Chondrocyte (in vitro differentiated cells): ENCODE measurements around the gene PLEKHO1. TPM values are rescaled to one million over a fixed set of nuclear protein-coding genes. Genes with fewer than 3 reads are reported as not detected.
A peak's percentile ranks its signal among the peaks of the same experiment; 100 is the strongest.

Experiments
- DNase-seq: peaks from one replicate; pipeline ENCODE4 v3.0.0; 2021; ENCODE audit warnings: mixed read lengths, low spot score
- H3K27ac Mint-ChIP-seq: one replicate; pipeline ENCODE4 v1.8.0; 2021; ENCODE audit warnings: mild to moderate bottlenecking, moderate library complexity, mixed read lengths; ENCODE audit not compliant: unreplicated experiment
- H3K27me3 Mint-ChIP-seq: 2 replicates; pipeline ENCODE4 v1.8.0; 2021; ENCODE audit warnings: low read depth, mixed read lengths
- H3K36me3 Mint-ChIP-seq: 2 replicates; pipeline ENCODE4 v1.8.0; 2021; ENCODE audit warnings: low read depth, mixed read lengths
- H3K4me1 Mint-ChIP-seq: 2 replicates; pipeline ENCODE4 v1.8.0; 2021; ENCODE audit warnings: low read depth, mild to moderate bottlenecking, mixed read lengths
- H3K4me3 Mint-ChIP-seq: one replicate; pipeline ENCODE4 v1.8.0; 2021; ENCODE audit warnings: mild to moderate bottlenecking, moderate library complexity, mixed read lengths; ENCODE audit not compliant: unreplicated experiment
- H3K9me3 Mint-ChIP-seq: 2 replicates; pipeline ENCODE4 v1.8.0; 2021; ENCODE audit warnings: low read depth, mixed read lengths
- CTCF ChIP-seq: fragments of 200-600 bp; sonication (generic); IDR thresholded peaks from 2 replicates; pipeline ENCODE4 v1.5.0; 2021; ENCODE audit warnings: antibody characterized with exemption, mild to moderate bottlenecking, moderate library complexity
- total RNA-seq: library from RNA; stranded (reverse); gene quantifications from 3 replicates; pipeline ENCODE4 v1.2.1, GENCODE V29; 2021

Gene PLEKHO1
- total RNA-seq, 1 donor from 2014 or later, result 52.5 TPM

- no peak overlapping the region for H3K4me3 Mint-ChIP-seq
- no peaks in the 10 kb centered on the region for H3K9me3 Mint-ChIP-seq
- H3K27ac Mint-ChIP-seq, result peak overlapping the region; percentile 57
- no peak for TF ChIP-seq CTCF
- H3K4me1 Mint-ChIP-seq, result peaks cover 63% of the 10 kb centered on the region
- peaks cover 43% of the 10 kb centered on the region for H3K36me3 Mint-ChIP-seq
- H3K27me3 Mint-ChIP-seq, result no peaks in the 10 kb centered on the region
- no peak for DNase-seq
These were observed 5.8 kb downstream of the PLEKHO1 start for GRCh38 chr1:150155413-150156071.

- Mint-ChIP-seq H3K27ac (peak overlapping the region; percentile 38), H3K4me3 (no peak overlapping the region), H3K27me3 (no peaks in the 10 kb centered on the region), H3K9me3 (no peaks in the 10 kb centered on the region), H3K36me3 (peaks cover 39% of the 10 kb centered on the region), H3K4me1 (peaks cover 66% of the 10 kb centered on the region)
- no peak for TF ChIP-seq CTCF
- no peak for DNase-seq
These were observed 7.3 kb downstream of the PLEKHO1 start for GRCh38 chr1:150156868-150157603.

GRCh38 chr1:150159550-150159949, 9.8 kb downstream of the PLEKHO1 start:
- Mint-ChIP-seq H3K9me3 (no peaks in the 10 kb centered on the region), H3K27ac (peak overlapping the region; percentile 68), H3K4me3 (no peak overlapping the region), H3K36me3 (peaks cover 28% of the 10 kb centered on the region), H3K27me3 (no peaks in the 10 kb centered on the region), H3K4me1 (peaks cover 67% of the 10 kb centered on the region)
- TF ChIP-seq CTCF, result no peak
- no peak for DNase-seq

DNA sequence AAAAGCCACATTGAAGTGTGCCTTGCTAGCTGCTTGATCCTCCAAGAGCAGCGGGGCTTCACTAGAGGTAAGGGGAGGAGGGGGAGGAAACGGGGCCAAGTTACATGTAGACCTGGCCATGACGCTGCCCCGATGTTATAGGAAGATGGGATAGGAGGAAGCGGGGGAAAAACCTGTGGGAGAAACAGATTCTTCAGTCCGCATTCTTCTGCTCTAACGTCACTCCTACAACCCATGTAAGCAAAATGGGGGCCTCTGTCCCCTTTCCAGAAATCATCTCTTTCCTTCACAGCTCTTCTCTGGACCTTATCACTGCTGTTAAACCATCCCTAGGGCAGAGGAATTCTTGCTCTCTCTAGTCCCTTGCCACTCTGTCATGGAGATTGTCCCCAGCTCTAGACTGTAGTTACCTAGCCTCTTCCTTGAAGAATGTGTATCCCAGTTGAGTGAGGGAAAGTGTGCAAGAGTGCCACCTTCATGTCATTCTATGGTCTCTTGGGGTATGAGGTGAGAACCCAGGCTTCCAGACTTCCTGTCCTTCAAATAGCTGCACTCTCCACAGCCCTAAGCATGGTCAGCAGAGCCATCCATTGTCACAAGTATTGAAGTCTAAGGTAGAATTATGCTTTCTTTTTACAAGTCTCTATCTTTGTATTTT, 11.4 kb downstream of the PLEKHO1 start:
- Mint-ChIP-seq H3K27ac (peak overlapping the region; percentile 96), H3K9me3 (no peaks in the 10 kb centered on the region), H3K36me3 (peaks cover 17% of the 10 kb centered on the region), H3K27me3 (no peaks in the 10 kb centered on the region), H3K4me3 (no peak overlapping the region), H3K4me1 (peaks cover 64% of the 10 kb centered on the region)
- TF ChIP-seq CTCF, result no peak
- no peak for DNase-seq
